ENCODE data around the gene MTF2. TPM values are rescaled to one million over a fixed set of nuclear protein-coding genes. Genes with fewer than 3 reads are reported as not detected.

Gene MTF2
- total and polyA plus RNA-seq, 12 donors, result 3.9 to 14.0 (median 8.3) TPM

- H3K4me3 ChIP-seq, result peak overlapping the region in 4 of 10 donors; percentile 78 to 92 (median 85)
- H3K27me3 ChIP-seq, result no peaks in the 10 kb centered on the region
- H3K36me3 ChIP-seq, result peaks cover 0 to 27% (median 3%) of the 10 kb centered on the region in 9 donors
- no peak for TF ChIP-seq CTCF (IDR thresholded peaks at IDR 0.05)
- DNase-seq, result no peak
- ATAC-seq, result no peak
- H3K4me1 ChIP-seq, result peaks cover 0 to 44% (median 21%) of the 10 kb centered on the region in 9 donors
- intact Hi-C loops (cut with DNase I), result loop anchor here in 2 of 10 donors (5.0 kb wide), 1 partner anchor 96 kb away; no protein-coding TSS in a partner anchor
- peaks cover 0 to 14% (median 0%) of the 10 kb centered on the region in 11 donors for H3K9me3 ChIP-seq
- H3K27ac ChIP-seq, result peak overlapping the region in 1 of 10 donors; percentile 13
Observed at GRCh38 chr1:93081716-93082115, 2.6 kb downstream of the MTF2 start.

DNA sequence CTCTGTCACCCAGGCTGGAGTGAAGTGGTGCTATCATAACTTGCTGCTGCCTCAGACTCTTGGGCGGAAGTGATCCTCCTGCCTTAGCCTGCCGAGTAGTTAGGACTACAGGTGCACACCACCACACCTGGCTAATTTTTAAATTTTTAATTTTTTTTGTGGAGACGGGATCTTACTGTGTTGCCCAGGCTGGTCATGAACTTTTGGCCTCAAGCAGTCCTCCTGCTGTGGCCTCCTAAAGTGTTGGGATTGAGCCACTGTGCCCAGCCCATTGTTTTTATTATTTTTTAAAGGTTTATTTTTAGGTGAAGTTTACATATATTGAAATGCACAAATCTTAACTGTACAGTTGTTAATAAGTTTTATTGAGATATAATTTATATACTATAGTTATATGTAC is 3.2 kb downstream of the MTF2 start:
- ATAC-seq (no peak), DNase-seq (no peak)
- H3K27ac ChIP-seq, result peak overlapping the region in 1 of 10 donors; percentile 13
- peaks cover 0 to 14% (median 0%) of the 10 kb centered on the region in 11 donors for H3K9me3 ChIP-seq
- no peak overlapping the region for H3K4me3 ChIP-seq
- H3K4me1 ChIP-seq, result peaks cover 0 to 44% (median 21%) of the 10 kb centered on the region in 9 donors
- WGBS, 2 donors, result 91 to 96% methylated on average over 3 of the region's 3 CpGs
- no peak for TF ChIP-seq CTCF (IDR thresholded peaks at IDR 0.05)
- intact Hi-C loops (cut with DNase I), result loop anchor here in 2 of 10 donors (5.0 kb wide), 1 partner anchor 95 kb away; no protein-coding TSS in a partner anchor
- peaks cover 0 to 27% (median 3%) of the 10 kb centered on the region in 9 donors for H3K36me3 ChIP-seq
- no peaks in the 10 kb centered on the region for H3K27me3 ChIP-seq

DNA sequence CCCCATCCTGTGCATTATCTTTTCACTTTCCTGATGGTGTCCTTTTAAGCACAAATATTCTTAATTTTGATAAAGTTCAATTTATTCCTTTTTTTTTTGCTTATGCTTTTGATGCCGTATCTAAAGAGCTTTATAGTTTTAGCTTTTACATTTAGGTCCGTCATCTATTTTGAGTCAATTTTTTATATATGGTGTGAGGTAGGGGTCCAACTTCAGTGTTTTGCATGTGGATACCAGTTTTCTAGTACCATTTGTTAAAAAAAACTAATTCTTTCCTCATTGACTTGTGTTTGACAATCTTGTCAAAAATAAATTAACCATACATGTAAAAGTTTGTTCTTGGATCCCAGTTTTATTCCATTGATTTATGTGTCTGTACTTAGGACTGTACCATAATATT is 4.9 kb downstream of the MTF2 start:
- intact Hi-C loops (cut with DNase I), result loop anchor here in 2 of 10 donors (5.0 kb wide), 1 partner anchor 93 kb away; no protein-coding TSS in a partner anchor
- no peak overlapping the region for H3K27ac ChIP-seq

GRCh38 chr1:93087532-93087931 is 8.4 kb downstream of the MTF2 start:
- intact Hi-C loops (cut with DNase I), result no loop called here
- Histone ChIP-seq H3K27me3 (no peaks in the 10 kb centered on the region), H3K9me3 (peaks cover 0 to 14% (median 0%) of the 10 kb centered on the region in 11 donors), H3K36me3 (peaks cover 0 to 32% (median 3%) of the 10 kb centered on the region in 9 donors), H3K4me3 (no peak overlapping the region), H3K4me1 (peaks cover 0 to 17% (median 6%) of the 10 kb centered on the region in 9 donors), H3K27ac (no peak overlapping the region)
- DNase-seq, result no peak
- no peak for ATAC-seq
- WGBS, 2 donors, result 59 to 60% methylated on average over 2 of the region's 2 CpGs
- no peak for TF ChIP-seq CTCF (IDR thresholded peaks at IDR 0.05)

More for the DNA sequence above, 4.9 kb downstream of the MTF2 start:
- H3K36me3 ChIP-seq, result peaks cover 0 to 30% (median 3%) of the 10 kb centered on the region in 9 donors
- no peak for TF ChIP-seq CTCF (IDR thresholded peaks at IDR 0.05)
- no peak overlapping the region for H3K4me3 ChIP-seq
- ATAC-seq (no peak), DNase-seq (no peak)
- peaks cover 0 to 14% (median 0%) of the 10 kb centered on the region in 11 donors for H3K9me3 ChIP-seq
- 98% methylated on average over 2 of the region's 2 CpGs for WGBS, 2 donors
- H3K27me3 ChIP-seq, result no peaks in the 10 kb centered on the region
- H3K4me1 ChIP-seq, result peaks cover 0 to 43% (median 25%) of the 10 kb centered on the region in 9 donors

All from heart right ventricle (tissue), 16 donors.